ENCODE data around the gene OPN1MW.
"Not testable (repeated sequence)": the region's sequence is repeated elsewhere in the genome, so short reads cannot be mapped to it uniquely, and the experiment has no call there.

The OPN1MW gene

DNA sequence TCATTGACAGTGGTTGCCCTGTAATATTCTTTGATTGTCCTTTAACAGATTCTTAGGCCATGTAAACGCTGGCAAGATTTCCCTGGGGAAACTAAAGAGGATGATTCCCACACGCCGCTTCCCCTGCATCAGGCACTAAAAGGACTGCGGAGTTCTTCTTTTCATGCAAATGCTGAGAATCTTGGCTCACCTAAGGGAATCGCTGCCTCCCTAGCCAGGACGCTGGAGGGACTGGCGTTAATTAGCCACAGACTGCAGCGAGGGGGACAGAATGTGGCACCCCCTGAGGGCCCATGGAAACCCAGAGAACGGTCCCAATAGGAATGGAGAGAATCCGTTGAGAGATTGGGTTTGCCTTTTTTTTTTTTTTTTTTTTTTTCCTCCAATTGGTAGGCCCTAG, 29.1 kb downstream of the OPN1MW start:
- DNase-seq, result not testable (repeated sequence)

GRCh38 chrX:154219456-154219855, 37.1 kb downstream of the OPN1MW start, which contains the start of gene OPN1MW2:
TSS of gene OPN1MW2 (plus strand) at chrX:154219756. CDS start at chrX:154219816, 60 bp downstream.
- DNase-seq, result not testable (repeated sequence)

- not testable (repeated sequence) for DNase-seq
Observed at GRCh38 chrX:154225292-154225691, 42.9 kb downstream of the OPN1MW start.

GRCh38 chrX:154226706-154227105, 44.3 kb downstream of the OPN1MW start:
- not testable (repeated sequence) for DNase-seq

DNA sequence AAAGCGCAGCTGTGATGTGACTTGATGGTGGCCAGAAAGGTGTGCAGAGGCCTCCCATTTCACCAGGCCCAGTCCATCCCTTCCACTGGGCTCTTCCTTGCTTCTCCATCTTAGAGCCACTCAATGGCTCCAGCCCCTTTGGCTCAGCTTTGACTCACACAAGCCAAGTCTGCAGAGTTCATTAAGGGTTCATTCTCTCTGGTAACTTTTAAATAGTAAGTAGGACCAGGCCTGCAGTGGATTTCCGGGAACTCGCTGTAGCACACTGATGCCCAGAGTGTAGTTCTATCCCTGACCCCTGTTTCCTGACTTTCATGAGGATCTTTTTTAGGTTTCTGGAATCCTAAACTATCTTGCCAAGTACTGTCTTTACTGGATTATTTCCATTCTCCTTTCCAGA, 49.0 kb downstream of the OPN1MW start:
- not testable (repeated sequence) for DNase-seq

DNA sequence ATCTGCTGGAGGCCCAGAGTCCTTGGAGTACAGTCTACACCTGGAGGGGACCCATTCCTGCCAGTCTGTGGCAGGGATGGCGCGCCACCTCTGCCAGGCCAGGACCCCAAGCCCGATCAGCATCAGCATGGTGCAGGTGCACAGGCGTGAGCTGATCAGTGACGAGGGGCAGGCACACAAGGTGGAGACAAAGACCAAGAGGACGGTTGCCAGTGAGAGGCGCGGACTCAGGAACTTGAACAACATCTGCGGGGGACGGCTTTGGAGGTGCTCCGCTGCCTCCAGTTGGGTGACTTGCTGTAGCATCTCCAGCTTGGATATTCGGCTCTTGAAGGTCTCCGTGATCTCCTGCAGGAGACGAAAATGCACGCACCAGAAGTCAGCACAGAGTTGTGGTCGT, 51.2 kb downstream of the OPN1MW start:
- not testable (repeated sequence) for DNase-seq

GRCh38 chrX:154238939-154239559, 56.7 kb downstream of the OPN1MW start:
- not testable (repeated sequence) for DNase-seq

- DNase-seq, result not testable (repeated sequence)
Observed at GRCh38 chrX:154239982-154240503, 57.6 kb downstream of the OPN1MW start.
